ENCODE results near the gene SOBP.

GRCh38 chr6:107493158-107494057, 3.5 kb downstream of the SOBP start:
- TF ChIP-seq CTCF (IDR thresholded peaks at IDR 0.05; ENCODE audit: borderline replicate concordance, extremely low read depth, low read length, poor library complexity, severe bottlenecking) (no peak), EZH2 (IDR thresholded peaks at IDR 0.05; ENCODE audit: borderline replicate concordance, low read depth, low read length, severe bottlenecking) (no peak)
